ENCODE data around the gene BOLL. TPM values are rescaled to one million over a fixed set of nuclear protein-coding genes. Genes with fewer than 3 reads are reported as not detected.

The BOLL gene
- total RNA-seq, 4 donors from 2014 or later: not detected

DNA sequence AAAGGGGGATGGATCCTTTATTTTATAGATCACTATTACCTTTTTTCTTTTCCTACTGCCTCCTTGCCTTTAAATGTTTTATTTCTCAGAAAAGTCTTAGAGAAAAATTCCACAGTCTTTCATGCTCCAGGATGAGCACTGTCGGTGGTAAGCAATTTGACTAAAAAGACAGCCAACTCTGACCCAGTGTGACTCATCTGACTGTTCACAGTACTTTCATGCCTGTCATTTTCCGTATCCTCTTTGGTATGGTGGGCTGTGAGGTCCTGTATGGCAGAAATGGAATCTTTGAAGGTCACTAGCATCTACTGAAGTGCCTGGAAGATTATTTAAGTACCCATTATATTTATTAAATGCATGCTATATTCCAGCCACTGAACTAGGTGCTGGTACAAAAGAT, 107.6 kb downstream of the BOLL start:
- Histone ChIP-seq H3K9me3 (no peaks in the 10 kb centered on the region), H3K27ac (peak overlapping the region in 3 of 4 donors; percentile 13 to 91 (median 91))

DNA sequence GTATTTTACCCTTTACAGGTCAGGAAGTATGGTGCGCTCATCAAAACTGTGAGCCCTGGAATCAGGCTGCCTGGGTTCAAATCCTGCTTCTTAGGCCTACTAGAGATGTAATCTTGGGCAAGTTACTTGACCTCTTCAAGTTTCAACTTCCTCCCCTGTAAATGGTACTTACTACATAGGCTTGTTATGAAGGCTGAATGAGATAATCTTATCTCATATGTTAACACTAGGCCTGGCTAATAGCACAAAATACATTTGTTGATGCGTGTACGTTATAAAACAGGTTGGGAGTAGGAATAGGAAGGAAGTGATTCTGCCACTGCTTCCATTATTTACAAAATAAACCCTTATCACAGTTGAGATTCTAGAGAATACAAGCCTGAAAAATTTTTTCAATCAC, 108.1 kb downstream of the BOLL start:
- peak overlapping the region; percentile 48 to 94 (median 91) for H3K27ac ChIP-seq
- no peak for DNase-seq (ENCODE audit: low spot score in 2 of 2)
- no peak overlapping the region for H3K4me3 ChIP-seq
- TF ChIP-seq, protein P1, sequence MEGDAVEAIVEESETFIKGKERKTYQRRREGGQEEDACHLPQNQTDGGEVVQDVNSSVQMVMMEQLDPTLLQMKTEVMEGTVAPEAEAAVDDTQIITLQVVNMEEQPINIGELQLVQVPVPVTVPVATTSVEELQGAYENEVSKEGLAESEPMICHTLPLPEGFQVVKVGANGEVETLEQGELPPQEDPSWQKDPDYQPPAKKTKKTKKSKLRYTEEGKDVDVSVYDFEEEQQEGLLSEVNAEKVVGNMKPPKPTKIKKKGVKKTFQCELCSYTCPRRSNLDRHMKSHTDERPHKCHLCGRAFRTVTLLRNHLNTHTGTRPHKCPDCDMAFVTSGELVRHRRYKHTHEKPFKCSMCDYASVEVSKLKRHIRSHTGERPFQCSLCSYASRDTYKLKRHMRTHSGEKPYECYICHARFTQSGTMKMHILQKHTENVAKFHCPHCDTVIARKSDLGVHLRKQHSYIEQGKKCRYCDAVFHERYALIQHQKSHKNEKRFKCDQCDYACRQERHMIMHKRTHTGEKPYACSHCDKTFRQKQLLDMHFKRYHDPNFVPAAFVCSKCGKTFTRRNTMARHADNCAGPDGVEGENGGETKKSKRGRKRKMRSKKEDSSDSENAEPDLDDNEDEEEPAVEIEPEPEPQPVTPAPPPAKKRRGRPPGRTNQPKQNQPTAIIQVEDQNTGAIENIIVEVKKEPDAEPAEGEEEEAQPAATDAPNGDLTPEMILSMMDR (IDR thresholded peaks at IDR 0.05): no peak
- TF ChIP-seq POLR2A (IDR thresholded peaks at IDR 0.05) (no peak), EP300 (IDR thresholded peaks at IDR 0.05) (no peak)
- WGBS, 2 donors: 91 to 93% methylated on average over 3 of the region's 3 CpGs
- H3K36me3 ChIP-seq: no peaks in the 10 kb centered on the region
- H3K27me3 ChIP-seq: no peaks in the 10 kb centered on the region
- no peaks in the 10 kb centered on the region for H3K9me3 ChIP-seq
- H3K4me1 ChIP-seq: peaks cover 0 to 38% (median 10%) of the 10 kb centered on the region in 4 donors

More for the DNA sequence above, 107.6 kb downstream of the BOLL start:
- Histone ChIP-seq H3K36me3 (no peaks in the 10 kb centered on the region), H3K27me3 (no peaks in the 10 kb centered on the region), H3K4me1 (peaks cover 0 to 34% (median 9%) of the 10 kb centered on the region in 4 donors), H3K4me3 (no peak overlapping the region)
- WGBS, 2 donors: 44 to 49% methylated on average over 2 of the region's 2 CpGs
- no peak for DNase-seq (ENCODE audit: low spot score in 2 of 2)
- TF ChIP-seq POLR2A (IDR thresholded peaks at IDR 0.05): no peak
- no peak for TF ChIP-seq EP300 (IDR thresholded peaks at IDR 0.05)
- TF ChIP-seq, protein P1 (IDR thresholded peaks at IDR 0.05): no peak

Other genes starting within 250 kb of the BOLL start
- gene RFTN2, start 109.7 kb downstream of the BOLL start, total RNA-seq: 10 to 100 TPM; 13.5 to 45.8 (median 38.6) TPM
- 1 to 10 TPM; 5.7 to 8.0 (median 6.9) TPM for gene MARS2, start 80.0 kb downstream of the BOLL start, total RNA-seq
- 10 to 100 TPM in 1 of 4 donors, 1 to 10 TPM in 3; 6.6 to 10.0 (median 7.9) TPM for gene PLCL1, start 19.3 kb upstream of the BOLL start, total RNA-seq

All from tibial nerve (tissue), 4 donors.